ENCODE measurements around the gene RDX. TPM values are rescaled to one million over a fixed set of nuclear protein-coding genes. Genes with fewer than 3 reads are reported as not detected.
"Not testable (repeated sequence)": the region's sequence is repeated elsewhere in the genome, so short reads cannot be mapped to it uniquely, and the experiment has no call there.

RDX gene
- total and polyA plus RNA-seq, 10 of the 15 experiments (the other 5 are each of a cell fraction or from before 2014, with no cell fraction given) = 24.6 to 62.2 (median 47.8) TPM

DNA sequence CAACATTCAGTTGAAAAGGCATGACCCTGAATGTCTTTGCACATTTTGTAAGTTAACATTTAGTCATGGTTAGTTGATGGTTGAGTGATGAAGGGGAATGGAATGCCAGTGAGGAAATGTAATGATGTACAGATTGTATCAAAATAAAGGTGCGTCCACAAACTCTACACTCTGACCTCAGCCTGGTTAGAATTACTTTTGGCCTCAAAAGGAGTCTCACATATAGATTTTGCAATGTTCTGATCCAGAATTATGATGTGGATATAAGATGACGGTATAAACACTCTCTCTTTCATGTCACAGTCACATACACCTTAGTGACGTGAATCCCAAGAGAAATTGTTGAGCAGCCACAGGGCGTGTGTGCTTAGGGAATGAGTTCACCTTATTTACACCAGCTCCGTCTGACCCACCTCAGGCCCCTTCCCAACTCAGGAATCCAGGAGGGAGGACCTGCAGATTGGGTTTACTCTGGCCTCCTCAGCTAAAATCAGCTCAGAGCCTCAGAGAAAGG, 100.1 kb downstream of the RDX start:
- BruUV-seq (replicated peaks) = no TSS peak
- no peaks in the 10 kb centered on the region for H4K20me1 ChIP-seq (ENCODE audit: control insufficient read depth, insufficient read depth)
- DNase-seq (ENCODE audit: low read depth, low spot score) (no peak), ATAC-seq (no peak), FAIRE-seq (no peak)
- H2AFZ ChIP-seq (ENCODE audit: control insufficient read depth, low read depth, low read length) = no peak overlapping the region
- no peak overlapping the region for H3K4me2 ChIP-seq (ENCODE audit: control insufficient read depth, insufficient read depth)
- peaks cover 4% of the 10 kb centered on the region; the same call in 1 of the 2 replicates for H3K4me1 ChIP-seq (ENCODE audit: control insufficient read depth, insufficient read depth, low read length)
- intact Hi-C loops (cut with micrococcal nuclease; ENCODE audit: unreplicated experiment) = no loop called here
- H3K9me3 ChIP-seq (replicated peaks; ENCODE audit: control insufficient read depth, insufficient read depth, low read length) = peaks cover 2% of the 10 kb centered on the region; the same call in 1 of the 3 replicates
- RAD21 ChIA-PET (ENCODE audit: unreplicated experiment) = interaction anchor here (1.6 kb wide), 1 partner anchor 257 kb away, joined by 3 read pairs; no protein-coding TSS in a partner anchor
- H3K79me2 ChIP-seq (ENCODE audit: control insufficient read depth, insufficient read depth, low read length) = no peaks in the 10 kb centered on the region
- 44% methylated on average over 5 of the region's 5 CpGs for WGBS (ENCODE audit: insufficient coverage, insufficient replicate concordance, low lambda C conversion rate, missing lambda C conversion rate)
- H3K36me3 ChIP-seq (ENCODE audit: control insufficient read depth in 2 of 2, insufficient read depth in 2 of 2, low read length in 1 of 2) = no peaks in the 10 kb centered on the region
- no peak overlapping the region for H3K4me3 ChIP-seq
- SMC1A ChIA-PET (ENCODE audit: uncharacterized antibody, unreplicated experiment) = interaction anchor here (0.7 to 3.9 kb wide), 2 partner anchors 181 to 227 kb away, joined by 3 to 20 read pairs; no protein-coding TSS in a partner anchor
- H3K27me3 ChIP-seq (replicated peaks in 1 of 2; ENCODE audit: control insufficient read depth in 2 of 2, insufficient read depth in 2 of 2, low read length in 1 of 2) = no peaks in the 10 kb centered on the region
- in situ Hi-C loops (cut with MboI) = no loop called here
- CTCF ChIA-PET = interaction anchor here (1.5 to 3.1 kb wide), 2 partner anchors 181 to 257 kb away, joined by 4 to 12 read pairs; no protein-coding TSS in a partner anchor
- POLR2A ChIA-PET = no interaction called here
- TF ChIP-seq GATAD2B (conservative IDR thresholded peaks at IDR 0.05; ENCODE audit: low read depth) = no peak
- TF ChIP-seq ZNF384 (IDR thresholded peaks at IDR 0.05; ENCODE audit: borderline replicate concordance, low read depth, low read length) = no peak
- no peak for TF ChIP-seq WRNIP1 (IDR thresholded peaks at IDR 0.05; ENCODE audit: borderline replicate concordance, low read depth, low read length)
- TF ChIP-seq, protein P1, sequence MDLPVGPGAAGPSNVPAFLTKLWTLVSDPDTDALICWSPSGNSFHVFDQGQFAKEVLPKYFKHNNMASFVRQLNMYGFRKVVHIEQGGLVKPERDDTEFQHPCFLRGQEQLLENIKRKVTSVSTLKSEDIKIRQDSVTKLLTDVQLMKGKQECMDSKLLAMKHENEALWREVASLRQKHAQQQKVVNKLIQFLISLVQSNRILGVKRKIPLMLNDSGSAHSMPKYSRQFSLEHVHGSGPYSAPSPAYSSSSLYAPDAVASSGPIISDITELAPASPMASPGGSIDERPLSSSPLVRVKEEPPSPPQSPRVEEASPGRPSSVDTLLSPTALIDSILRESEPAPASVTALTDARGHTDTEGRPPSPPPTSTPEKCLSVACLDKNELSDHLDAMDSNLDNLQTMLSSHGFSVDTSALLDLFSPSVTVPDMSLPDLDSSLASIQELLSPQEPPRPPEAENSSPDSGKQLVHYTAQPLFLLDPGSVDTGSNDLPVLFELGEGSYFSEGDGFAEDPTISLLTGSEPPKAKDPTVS (IDR thresholded peaks at IDR 0.05; ENCODE audit: low read depth, low read length) = no peak
- no peak for TF ChIP-seq ETV6 (conservative IDR thresholded peaks at IDR 0.05 in 1 of 2, IDR thresholded peaks at IDR 0.05 in 1 of 2; ENCODE audit: borderline replicate concordance in 1 of 2, low read depth in 1 of 2)
- TF ChIP-seq HCFC1 (IDR thresholded peaks at IDR 0.05; ENCODE audit: low read length) = no peak
- TF ChIP-seq CBX5 (IDR thresholded peaks at IDR 0.05; ENCODE audit: low read depth) = no peak
- TF ChIP-seq PML (IDR thresholded peaks at IDR 0.05; ENCODE audit: low read length) = no peak
- no peak for TF ChIP-seq TCF7 (IDR thresholded peaks at IDR 0.05; ENCODE audit: borderline replicate concordance)
- no peak overlapping the region for H3K27ac ChIP-seq (ENCODE audit: control insufficient read depth, insufficient read depth)
- no peak overlapping the region for H3K9ac ChIP-seq (ENCODE audit: control insufficient read depth, insufficient read depth, low read length)

DNA sequence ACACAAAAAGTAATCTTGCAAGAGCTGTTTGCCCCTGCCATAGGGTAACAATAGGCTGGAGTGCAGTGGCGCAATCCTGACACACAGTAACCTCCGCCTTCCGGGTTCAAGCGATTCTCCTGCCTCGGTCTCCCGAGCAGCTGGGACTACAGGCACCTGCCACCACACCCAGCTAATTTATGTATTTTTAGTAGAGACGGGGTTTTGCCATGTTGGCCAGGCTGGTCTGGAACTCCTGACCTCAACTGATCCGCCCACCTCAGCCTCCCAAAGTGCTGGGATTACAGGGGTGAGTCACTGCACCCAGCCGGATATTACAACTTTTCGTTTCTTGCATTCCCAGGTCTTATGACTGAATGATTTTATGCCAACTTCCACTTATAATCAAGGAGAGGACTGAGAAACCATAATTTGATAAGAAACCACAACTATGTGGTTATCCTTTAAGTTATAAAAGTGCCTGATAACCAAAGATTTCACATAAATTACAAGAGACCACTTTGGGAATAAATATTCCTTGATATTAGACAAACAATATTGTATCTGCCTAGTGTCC, 102.1 kb downstream of the RDX start:
- DNase-seq (ENCODE audit: low read depth, low spot score); H3K9ac ChIP-seq (ENCODE audit: control insufficient read depth, insufficient read depth, low read length); H3K79me2 ChIP-seq (ENCODE audit: control insufficient read depth, insufficient read depth, low read length); H3K4me2 ChIP-seq (ENCODE audit: control insufficient read depth, insufficient read depth); H3K4me3 ChIP-seq; H3K27me3 ChIP-seq (replicated peaks in 1 of 2; ENCODE audit: control insufficient read depth in 2 of 2, insufficient read depth in 2 of 2, low read length in 1 of 2); H3K36me3 ChIP-seq (ENCODE audit: control insufficient read depth in 2 of 2, insufficient read depth in 2 of 2, low read length in 1 of 2); BruUV-seq (replicated peaks); RAD21 ChIA-PET (ENCODE audit: unreplicated experiment); POLR2A ChIA-PET; H4K20me1 ChIP-seq (ENCODE audit: control insufficient read depth, insufficient read depth); H3K27ac ChIP-seq (ENCODE audit: control insufficient read depth, insufficient read depth); H2AFZ ChIP-seq (ENCODE audit: control insufficient read depth, low read depth, low read length); H3K4me1 ChIP-seq (ENCODE audit: control insufficient read depth, insufficient read depth, low read length); ATAC-seq; in situ Hi-C loops (cut with MboI); H3K9me3 ChIP-seq (replicated peaks; ENCODE audit: control insufficient read depth, insufficient read depth, low read length): not testable (repeated sequence)
- CTCF ChIA-PET = interaction anchor here (0.7 to 3.1 kb wide), 4 partner anchors 183 to 342 kb away, joined by 3 to 12 read pairs (median 3); no protein-coding TSS in a partner anchor
- SMC1A ChIA-PET (ENCODE audit: uncharacterized antibody, unreplicated experiment) = interaction anchor here (1.2 to 1.6 kb wide), 3 partner anchors 19 to 174 kb away, joined by 3 to 4 read pairs (median 3); no protein-coding TSS in a partner anchor
- peak; percentile 41 for FAIRE-seq
- WGBS (ENCODE audit: insufficient coverage, insufficient replicate concordance, low lambda C conversion rate, missing lambda C conversion rate) = 84% methylated on average over 10 of the region's 10 CpGs
- intact Hi-C loops (cut with micrococcal nuclease; ENCODE audit: unreplicated experiment) = loop anchor here (5.0 kb wide), 1 partner anchor 342 kb away; no protein-coding TSS in a partner anchor
